ENCODE measurements around the gene MYO3B. TPM values are rescaled to one million over a fixed set of nuclear protein-coding genes. Genes with fewer than 3 reads are reported as not detected.

MYO3B gene
- total and polyA plus RNA-seq, 2 of the 8 experiments (the other 6 are each of a cell fraction or from before 2014, with no cell fraction given) = 0.17 to 0.19 TPM

- Histone ChIP-seq H3K56ac (replicated peaks; ENCODE audit: insufficient read length, low read depth, low read length) (no peak overlapping the region), H2AFZ (ENCODE audit: low read length) (no peak overlapping the region), H2BK15ac (ENCODE audit: low read length) (no peak overlapping the region), H3K23ac (ENCODE audit: insufficient read length) (no peak overlapping the region), H3K27ac (ENCODE audit: low read depth, low read length) (no peak overlapping the region), H4K8ac (ENCODE audit: extremely low read depth, insufficient read depth, low read length) (no peak overlapping the region), H2AK5ac (ENCODE audit: low read depth, low read length) (no peak overlapping the region), H2BK120ac (replicated peaks; ENCODE audit: low read depth, low read length) (no peak overlapping the region), H3K79me1 (ENCODE audit: low read depth, low read length) (no peaks in the 10 kb centered on the region), H3K36me3 (ENCODE audit: control insufficient read depth in 2 of 4, insufficient read depth in 4 of 4, low read length in 3 of 4) (no peaks in the 10 kb centered on the region), H3K18ac (ENCODE audit: extremely low read depth, low read length) (no peak overlapping the region), H2BK20ac (ENCODE audit: low read length) (no peak overlapping the region), H3K4ac (replicated peaks; ENCODE audit: insufficient read length, low read depth, low read length) (no peak overlapping the region), H3K14ac (ENCODE audit: insufficient read length) (no peak overlapping the region), H3K79me2 (ENCODE audit: control insufficient read depth in 1 of 2, insufficient read depth in 2 of 2, low read length in 2 of 2) (no peaks in the 10 kb centered on the region), H4K20me1 (replicated peaks in 1 of 2; ENCODE audit: control insufficient read depth in 1 of 2, insufficient read depth in 2 of 2, low read length in 2 of 2) (no peaks in the 10 kb centered on the region), H3K23me2 (ENCODE audit: low read depth, low read length) (peaks cover 3% of the 10 kb centered on the region), H3K27me3 (replicated peaks in 1 of 4; ENCODE audit: control insufficient read depth in 3 of 4, extremely low read depth in 1 of 4, insufficient read depth in 3 of 4, low read length in 3 of 4) (no peaks in the 10 kb centered on the region), H2BK5ac (ENCODE audit: low read depth, low read length) (no peak overlapping the region), H2BK12ac (ENCODE audit: low read depth, low read length) (no peak overlapping the region), H4K5ac (ENCODE audit: insufficient read length, low read depth, low read length) (no peak overlapping the region), H3K4me1 (replicated peaks in 1 of 4; ENCODE audit: control insufficient read depth in 3 of 4, insufficient read depth in 4 of 4, low read length in 3 of 4) (peaks cover 0 to 18% (median 10%) of the 10 kb centered on the region in 4 experiments; a peak in 4 of 7 replicates), H3K4me2 (ENCODE audit: insufficient read depth in 1 of 2, low read depth in 2 of 2, low read length in 2 of 2) (no peak overlapping the region), H3K4me3 (ENCODE audit: extremely low read depth in 1 of 4, insufficient read depth in 2 of 4, low read depth in 3 of 4, low read length in 4 of 4) (no peak overlapping the region), H3K9me3 (ENCODE audit: insufficient read depth in 2 of 2, low read depth in 1 of 2, low read length in 1 of 2) (no peaks in the 10 kb centered on the region), H3K9ac (replicated peaks in 1 of 4; ENCODE audit: extremely low read depth in 1 of 4, low read depth in 3 of 4, low read length in 3 of 4) (no peak overlapping the region), H4K91ac (replicated peaks; ENCODE audit: insufficient read length, low read length) (no peak overlapping the region)
- FAIRE-seq (no peak), DNase-seq (ENCODE audit: low read depth in 1 of 2, low spot score in 2 of 2) (no peak)
- TF ChIP-seq ATF2 (IDR thresholded peaks at IDR 0.05; ENCODE audit: low read length) = no peak
- POLR2A ChIA-PET (ENCODE audit: partially characterized antibody) = no interaction called here
- CTCF ChIA-PET (ENCODE audit: partially characterized antibody) = interaction anchor here (1.1 to 3.5 kb wide), 6 partner anchors 11 to 447 kb away, joined by 5 to 17 read pairs (median 6); no protein-coding TSS in a partner anchor
- 90% methylated on average over 5 of the region's 5 CpGs; no CpG with 5 or more reads in 1 of the 2 experiments for WGBS, 2 experiments (ENCODE audit: extremely low coverage in 1 of 2, insufficient coverage in 1 of 2, insufficient read length in 1 of 2, insufficient replicate concordance in 2 of 2, low coverage in 1 of 2, low lambda C conversion rate in 2 of 2, missing lambda C conversion rate in 1 of 2)
Measured at GRCh38 chr2:170368370-170368769, 190.4 kb downstream of the MYO3B start.
